GM19397 (cell line): ENCODE data around the gene C1orf167.

Experiments
- ATAC-seq: cut with Tn5 transposase; IDR thresholded peaks from one replicate; pipeline ENCODE4 v1.9.1; 2021; ENCODE audit warnings: mild to moderate bottlenecking, moderate library complexity; ENCODE audit not compliant: unreplicated experiment

Gene C1orf167

DNA sequence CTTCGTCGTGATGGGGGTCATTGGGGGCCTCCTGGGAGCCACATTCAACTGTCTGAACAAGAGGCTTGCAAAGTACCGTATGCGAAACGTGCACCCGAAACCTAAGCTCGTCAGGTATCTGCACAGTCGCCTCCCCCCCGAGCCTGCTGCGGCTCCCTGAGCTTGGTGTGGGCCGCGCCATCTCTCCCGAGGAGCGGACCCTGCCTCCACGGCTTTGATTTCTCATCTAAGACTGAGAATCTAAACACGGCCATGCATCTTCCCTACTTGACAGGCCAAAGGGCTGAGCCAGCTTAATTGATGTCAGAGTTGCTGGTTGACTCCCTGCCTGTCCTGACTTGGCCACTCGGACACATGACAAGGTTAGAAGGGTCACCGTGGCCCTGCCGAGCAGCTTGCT, 66.5 kb downstream of the C1orf167 start:
- no peak for ATAC-seq

DNA sequence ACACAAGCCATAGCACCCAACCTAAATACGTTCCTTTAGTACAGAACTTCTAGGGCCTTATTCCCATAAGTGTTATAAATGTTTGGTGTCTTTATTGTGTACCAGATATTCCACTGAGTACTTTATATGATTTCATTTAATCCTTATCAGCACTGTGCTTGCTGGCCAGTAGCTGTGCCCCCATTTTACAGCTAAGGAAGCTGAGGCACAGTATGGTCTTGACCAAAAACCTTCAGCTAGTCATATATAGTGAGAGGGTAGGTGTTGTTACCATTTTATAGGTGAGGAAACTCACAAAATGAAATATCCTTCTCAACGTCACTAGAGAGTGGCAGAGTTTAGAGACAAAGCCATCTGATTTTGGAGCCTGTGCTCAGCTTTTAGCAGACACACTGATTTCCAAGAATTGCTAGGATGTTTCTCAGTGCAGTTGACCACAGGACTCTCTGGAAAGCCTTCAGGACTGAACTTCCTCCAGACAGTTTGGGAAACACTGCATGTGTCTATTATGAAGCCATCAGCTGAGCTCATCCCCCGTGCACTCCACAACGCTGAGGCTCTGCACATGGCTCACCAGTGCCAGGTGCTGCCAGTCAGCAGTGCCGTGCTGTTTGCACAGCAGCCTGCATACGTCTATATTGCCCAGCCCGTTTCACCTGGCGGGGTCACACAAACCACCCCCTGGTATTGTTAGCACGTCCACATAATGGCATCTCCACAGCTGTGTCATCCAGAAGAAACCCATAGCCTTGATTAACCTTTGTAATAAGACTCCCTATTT, 70.1 kb downstream of the C1orf167 start:
- no peak for ATAC-seq

DNA sequence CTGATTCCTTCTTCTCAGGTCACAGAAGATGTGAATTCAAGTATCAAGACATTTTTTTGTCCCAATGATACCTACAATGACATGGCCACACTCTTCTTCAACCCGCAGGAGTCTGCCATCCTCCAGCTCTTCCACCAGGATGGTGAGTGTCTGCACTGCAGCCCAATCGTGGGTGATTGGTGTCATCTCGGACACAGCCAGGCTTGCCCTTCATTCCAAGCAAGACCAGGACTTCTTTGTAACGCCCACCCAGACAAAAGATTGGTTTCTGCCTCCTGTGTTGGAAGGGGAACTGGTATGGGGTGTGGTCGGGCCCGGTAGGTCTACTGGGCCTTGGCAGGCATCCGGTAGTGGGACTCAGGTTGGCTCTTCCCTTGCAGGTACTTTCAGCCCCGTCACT, 71.5 kb downstream of the C1orf167 start:
- no peak for ATAC-seq

DNA sequence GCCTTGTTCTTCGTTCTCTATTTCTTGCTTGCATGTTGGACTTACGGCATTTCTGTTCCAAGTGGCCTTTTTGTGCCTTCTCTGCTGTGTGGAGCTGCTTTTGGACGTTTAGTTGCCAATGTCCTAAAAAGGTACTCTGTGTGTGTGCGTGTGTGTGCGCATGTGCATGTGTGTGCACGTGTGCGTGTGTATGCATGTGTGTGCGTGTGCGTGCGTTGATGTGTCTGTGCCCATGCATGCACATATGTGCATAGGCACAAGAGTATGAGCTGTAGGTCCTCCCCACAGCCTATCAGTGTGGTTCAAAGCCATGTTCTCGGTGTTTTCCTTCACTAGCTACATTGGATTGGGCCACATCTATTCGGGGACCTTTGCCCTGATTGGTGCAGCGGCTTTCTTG, 71.9 kb downstream of the C1orf167 start:
- ATAC-seq = no peak

DNA sequence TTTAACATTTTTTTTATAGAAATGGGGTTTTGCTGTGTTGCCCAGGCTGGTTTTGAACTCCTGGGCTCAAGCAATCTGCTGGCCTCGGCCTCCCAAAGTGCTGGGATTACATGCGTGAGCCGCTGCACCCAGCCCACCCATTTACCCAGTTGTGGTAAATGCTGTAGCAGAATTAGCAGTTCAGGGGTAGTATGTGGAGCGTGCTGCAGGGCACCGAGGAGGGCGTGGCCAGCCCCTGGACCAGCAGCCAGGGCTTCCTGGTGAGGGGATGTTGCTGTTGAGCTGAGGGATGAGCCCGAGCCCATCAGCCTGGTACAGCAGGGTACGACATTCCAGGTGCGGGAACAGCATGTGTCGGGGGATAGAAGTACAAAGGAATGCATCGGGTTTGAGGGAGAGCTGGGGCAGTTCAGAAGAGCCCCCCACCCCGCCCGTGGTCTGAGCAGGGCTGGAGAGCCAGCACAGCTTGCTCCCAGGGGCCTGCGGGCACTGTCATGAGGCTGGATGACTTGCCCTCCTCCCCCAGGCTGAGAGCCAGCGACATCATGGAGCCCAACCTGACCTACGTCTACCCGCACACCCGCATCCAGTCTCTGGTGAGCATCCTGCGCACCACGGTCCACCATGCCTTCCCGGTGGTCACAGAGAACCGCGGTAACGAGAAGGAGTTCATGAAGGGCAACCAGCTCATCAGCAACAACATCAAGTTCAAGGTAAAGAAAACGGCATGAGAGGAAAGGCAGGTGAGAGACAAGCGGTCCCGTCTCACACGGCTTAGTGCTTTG, 73.6 kb downstream of the C1orf167 start:
- ATAC-seq = no peak

DNA sequence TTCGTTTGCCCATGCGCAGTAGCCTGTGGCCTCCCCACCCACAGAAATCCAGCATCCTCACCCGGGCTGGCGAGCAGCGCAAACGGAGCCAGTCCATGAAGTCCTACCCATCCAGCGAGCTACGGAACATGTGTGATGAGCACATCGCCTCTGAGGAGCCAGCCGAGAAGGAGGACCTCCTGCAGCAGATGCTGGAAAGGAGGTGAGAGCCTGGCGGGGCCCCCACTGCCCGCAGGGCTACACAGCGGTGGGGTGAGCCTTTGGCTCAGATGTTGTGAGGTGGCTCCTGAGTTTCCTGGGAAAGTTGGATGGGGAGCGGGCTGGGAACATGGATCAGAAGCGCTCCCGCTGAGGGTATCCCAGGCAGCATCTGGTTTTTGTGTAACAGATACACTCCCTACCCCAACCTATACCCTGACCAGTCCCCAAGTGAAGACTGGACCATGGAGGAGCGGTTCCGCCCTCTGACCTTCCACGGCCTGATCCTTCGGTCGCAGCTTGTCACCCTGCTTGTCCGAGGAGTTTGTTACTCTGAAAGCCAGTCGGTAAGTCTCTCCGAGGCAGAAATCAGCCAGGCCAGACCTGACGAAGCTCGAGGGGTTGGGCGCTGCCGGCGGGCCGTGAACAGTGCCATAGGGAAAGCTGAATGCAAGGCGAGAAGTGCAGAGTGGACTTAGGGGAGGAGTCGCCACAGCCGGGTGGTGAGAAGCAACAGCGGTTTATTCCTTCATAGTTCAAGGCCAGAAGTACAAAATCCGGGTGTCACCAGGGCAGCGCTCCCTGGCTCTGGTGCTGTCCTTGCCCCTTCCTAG, 75.2 kb downstream of the C1orf167 start:
- no peak for ATAC-seq

DNA sequence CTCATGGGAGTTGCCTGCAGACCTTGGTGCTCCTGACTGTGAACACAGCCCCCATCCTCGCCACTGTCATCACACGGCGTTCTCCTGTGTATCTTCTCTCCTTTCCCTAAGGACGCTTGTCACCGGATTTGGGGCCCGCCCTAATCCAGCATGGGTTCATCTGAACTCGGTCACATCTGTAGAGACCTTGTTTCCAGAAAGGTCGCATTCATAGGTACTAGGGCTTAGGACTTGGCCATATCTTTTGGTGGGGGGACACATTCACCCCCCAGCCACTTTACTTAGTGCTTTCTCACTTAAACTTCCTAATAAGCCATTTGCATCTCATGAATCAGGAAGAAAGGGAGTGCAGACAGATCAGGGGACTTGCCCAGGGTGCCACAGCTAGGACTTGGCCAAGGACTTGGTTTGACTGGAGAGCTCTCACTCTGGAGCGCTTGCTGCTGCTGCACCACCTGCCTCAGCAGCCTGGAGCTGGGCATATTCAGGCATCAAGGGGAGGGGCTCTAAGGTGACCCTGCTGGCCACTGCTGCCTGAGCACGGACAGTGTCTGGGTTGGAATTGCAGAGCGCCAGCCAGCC, 75.9 kb downstream of the C1orf167 start:
- ATAC-seq = no peak

DNA sequence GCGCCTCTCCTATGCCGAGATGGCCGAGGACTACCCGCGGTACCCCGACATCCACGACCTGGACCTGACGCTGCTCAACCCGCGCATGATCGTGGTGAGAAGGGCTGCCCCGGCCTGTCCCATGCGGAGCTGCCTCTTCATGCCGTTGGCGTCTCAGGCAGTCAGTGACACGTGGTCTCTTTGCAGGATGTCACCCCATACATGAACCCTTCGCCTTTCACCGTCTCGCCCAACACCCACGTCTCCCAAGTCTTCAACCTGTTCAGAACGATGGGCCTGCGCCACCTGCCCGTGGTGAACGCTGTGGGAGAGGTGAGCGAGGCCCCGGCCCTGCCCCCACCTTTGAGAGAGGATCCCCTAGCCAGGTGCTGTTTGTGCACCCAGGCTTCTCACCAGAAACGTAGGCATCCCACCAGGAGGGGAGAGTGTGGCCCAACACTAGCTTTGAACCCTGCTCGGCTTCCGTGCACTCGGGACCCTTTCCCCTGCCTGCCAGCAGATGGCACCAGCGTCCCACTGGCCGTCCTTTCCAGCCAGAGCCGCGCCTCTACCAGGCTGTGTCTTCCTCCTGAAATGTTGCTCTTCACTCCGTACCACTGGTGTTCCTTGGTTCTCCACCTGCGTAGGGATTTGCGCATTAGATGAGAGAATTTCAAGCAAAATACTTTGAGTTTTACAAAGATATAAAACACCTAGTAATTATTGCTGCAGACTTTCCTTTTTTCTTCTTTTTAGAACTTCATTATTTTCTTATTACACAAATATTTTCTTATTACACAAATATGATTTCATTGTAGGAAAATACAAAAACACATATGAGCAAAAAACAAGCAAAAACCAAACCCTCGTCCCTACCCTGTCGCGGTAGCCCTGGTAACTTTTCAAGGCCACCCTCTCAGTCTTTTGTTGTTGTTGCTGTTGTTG, 76.6 kb downstream of the C1orf167 start:
- ATAC-seq = no peak
